22Rv1 (cell line): Measurements from ENCODE around the gene YTHDF1.

ENCODE experiments used
- ZFX ChIP-seq: fragments of 450-650 bp; IDR thresholded peaks from 2 replicates; pipeline ENCODE4 v1.6.1; 2017; ENCODE audit warnings: antibody characterized with exemption, borderline replicate concordance
- TF ChIP-seq, protein P1 (sequence below): fragments of 450-650 bp; IDR thresholded peaks from 2 replicates; pipeline ENCODE4 v1.5.1; 2017; ENCODE audit warnings: mild to moderate bottlenecking

DNA sequence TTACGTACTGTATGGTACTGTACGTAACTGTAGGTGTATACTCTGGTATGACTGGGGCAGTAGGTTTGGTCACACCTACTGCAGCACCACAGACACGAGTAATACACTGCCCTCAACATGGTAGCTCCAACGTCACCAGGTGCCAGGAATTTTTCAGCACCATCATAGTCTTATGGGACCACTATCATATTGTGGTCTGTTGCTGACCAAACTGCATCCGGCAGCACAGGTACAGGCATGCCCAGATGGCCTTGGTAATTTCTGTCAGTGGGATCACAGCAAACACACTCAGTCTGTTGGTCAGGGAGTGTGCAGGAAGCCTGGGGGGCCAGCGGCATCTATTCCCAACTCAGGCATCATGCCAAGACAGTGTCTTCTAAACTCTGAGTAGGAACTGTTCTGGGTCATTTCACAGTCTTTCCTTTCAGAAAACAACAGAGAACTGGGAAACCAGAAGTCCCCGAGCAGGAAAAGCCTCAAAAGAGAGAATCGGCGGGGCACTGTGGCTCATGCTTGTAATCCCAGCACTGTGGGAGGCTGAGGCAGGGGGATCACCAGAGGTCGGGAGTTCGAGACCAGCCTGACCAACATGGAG lies 5.8 kb downstream of the YTHDF1 start:
- TF ChIP-seq, protein P1, sequence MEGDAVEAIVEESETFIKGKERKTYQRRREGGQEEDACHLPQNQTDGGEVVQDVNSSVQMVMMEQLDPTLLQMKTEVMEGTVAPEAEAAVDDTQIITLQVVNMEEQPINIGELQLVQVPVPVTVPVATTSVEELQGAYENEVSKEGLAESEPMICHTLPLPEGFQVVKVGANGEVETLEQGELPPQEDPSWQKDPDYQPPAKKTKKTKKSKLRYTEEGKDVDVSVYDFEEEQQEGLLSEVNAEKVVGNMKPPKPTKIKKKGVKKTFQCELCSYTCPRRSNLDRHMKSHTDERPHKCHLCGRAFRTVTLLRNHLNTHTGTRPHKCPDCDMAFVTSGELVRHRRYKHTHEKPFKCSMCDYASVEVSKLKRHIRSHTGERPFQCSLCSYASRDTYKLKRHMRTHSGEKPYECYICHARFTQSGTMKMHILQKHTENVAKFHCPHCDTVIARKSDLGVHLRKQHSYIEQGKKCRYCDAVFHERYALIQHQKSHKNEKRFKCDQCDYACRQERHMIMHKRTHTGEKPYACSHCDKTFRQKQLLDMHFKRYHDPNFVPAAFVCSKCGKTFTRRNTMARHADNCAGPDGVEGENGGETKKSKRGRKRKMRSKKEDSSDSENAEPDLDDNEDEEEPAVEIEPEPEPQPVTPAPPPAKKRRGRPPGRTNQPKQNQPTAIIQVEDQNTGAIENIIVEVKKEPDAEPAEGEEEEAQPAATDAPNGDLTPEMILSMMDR = no peak
- TF ChIP-seq ZFX = no peak
